C4-2B (cell line): ENCODE measurements around the gene TMEM207.

Experiments used
- H3K27ac ChIP-seq: fragments of 450-650 bp; 2 replicates; pipeline ENCODE4 v1.5.1; 2017
- CTCF ChIP-seq: fragments of 450-650 bp; conservative IDR thresholded peaks from 2 replicates; pipeline ENCODE4 v1.5.1; 2017; ENCODE audit warnings: mild to moderate bottlenecking
- ZFX ChIP-seq: fragments of 450-650 bp; IDR thresholded peaks from 2 replicates; pipeline ENCODE4 v1.6.1; 2017

The TMEM207 gene

DNA sequence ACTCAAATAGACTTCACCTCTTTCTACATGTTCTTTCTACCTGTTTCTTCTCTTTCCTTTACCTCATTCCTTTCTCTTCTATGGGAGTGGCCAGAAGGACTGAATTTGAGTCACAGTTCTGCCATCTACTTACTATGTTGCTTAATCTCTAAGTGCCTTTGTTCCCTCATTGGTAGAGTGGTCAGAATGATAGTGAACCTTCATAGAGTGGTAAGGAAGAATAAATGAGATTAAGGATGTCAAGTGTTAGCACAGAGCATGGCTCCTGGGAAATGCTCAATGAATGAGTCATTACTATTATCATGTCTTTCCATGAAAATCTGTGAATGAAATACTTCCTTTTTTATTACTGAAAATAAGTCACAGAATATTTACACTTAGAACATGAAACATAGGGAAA is 17.5 kb downstream of the TMEM207 start:
- TF ChIP-seq CTCF (no peak), ZFX (no peak)
- no peak overlapping the region for H3K27ac ChIP-seq

DNA sequence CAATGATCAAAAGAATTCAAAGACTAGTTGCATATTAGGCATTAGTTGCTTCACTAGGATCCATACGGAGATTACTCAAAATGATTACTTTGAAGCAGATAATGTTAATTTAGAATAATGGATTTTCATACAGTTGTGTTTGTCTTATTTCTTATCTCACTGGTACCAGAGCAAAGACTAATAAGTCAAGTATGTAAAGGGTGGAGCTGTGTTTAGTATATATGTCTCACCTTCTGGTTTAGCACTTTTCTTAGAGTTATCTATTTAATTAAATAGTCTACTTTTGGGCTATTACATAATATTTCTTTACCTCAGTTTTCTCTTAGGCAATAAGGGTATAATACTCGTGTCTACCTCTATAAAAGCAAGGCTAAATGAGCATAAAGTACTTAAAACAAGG is 18.8 kb downstream of the TMEM207 start:
- TF ChIP-seq CTCF (no peak), ZFX (no peak)
- H3K27ac ChIP-seq = no peak overlapping the region

DNA sequence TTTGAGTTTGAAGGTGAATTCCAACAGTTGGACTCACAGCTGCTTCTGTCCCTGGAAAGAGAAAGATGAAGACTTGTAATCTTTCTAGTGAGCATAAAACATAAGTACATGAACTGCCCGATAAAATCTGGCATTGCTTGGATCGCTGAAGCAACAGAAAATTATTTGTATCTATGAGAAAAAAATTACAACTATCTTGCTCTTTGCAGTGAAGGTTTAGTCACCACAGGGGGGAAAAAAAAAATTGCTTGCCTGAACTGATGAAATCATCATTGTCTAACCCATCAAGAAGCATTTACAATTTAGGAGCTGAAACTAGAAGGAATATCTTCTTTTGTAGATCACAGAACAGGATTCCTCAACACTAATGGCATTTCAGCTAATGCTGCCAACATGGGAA is 20.0 kb downstream of the TMEM207 start:
- TF ChIP-seq CTCF = no peak
- TF ChIP-seq ZFX = no peak
- H3K27ac ChIP-seq = no peak overlapping the region

GRCh38 chr3:190426806-190427507 is 22.7 kb downstream of the TMEM207 start:
- TF ChIP-seq CTCF (no peak), ZFX (no peak)
- no peak overlapping the region for H3K27ac ChIP-seq

GRCh38 chr3:190425833-190426232 is 23.9 kb downstream of the TMEM207 start:
- H3K27ac ChIP-seq = no peak overlapping the region
- TF ChIP-seq CTCF = no peak

DNA sequence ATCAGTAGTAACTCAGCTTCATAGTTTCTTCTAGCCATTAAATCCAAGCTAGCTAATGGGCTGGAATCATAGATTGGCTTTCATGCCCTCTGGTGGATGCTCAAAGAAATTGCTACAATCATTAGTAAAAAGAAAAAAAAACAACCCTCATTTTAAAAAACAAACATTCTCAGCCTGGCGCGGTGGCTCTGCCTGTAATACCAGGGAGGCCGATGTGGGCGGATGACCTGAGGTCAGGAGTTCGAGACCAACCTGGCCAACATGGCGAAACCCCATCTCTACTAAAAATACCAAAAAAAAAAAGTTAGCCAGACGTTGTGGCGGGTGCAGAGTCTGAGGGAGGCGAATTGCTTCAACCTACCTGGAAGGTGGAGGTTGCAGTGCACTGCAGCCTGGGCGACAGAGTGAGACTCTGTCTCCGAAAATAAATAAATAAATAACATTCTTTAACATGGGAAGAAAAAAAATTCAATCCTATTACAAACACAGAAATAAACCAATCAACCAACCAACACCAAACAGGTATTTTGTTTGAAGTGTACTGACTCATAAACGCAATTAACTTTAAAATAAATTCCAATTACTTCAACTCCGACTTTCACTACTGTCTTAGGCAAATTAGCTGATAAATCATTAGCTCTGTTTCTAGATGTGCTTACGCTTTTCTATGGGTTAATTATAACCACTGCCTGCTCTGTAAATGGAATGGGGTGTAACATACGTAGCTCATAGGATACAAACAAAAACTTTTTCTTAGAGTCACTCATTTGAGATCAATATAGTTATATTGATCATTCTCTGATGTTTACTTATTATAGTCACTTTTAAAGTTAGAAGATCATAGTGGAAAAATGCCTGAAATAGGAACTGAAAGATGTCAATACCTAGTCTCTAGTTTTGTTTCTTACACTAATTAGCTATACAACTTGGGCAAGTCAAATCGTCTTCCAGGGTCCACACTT is 24.9 kb downstream of the TMEM207 start:
- TF ChIP-seq ZFX = no peak
- TF ChIP-seq CTCF = peak; percentile 94
- H3K27ac ChIP-seq = no peak overlapping the region

DNA sequence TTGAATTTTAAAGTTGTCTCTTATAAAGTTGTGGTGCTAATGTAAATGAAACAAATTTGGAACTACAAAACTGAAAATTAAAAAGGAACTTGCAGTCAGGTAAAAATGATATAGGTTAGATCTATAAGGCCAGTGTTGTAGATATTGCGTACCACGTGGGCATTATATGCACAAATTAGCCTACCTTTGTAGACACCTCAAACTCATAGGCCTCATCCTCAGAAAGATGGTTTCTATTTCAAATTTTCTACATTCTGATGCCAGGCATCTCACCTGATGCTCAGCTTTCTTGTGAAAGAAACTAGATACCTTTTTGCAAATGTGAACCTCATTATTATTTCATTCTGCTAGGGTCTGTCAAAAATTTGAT is 25.6 kb downstream of the TMEM207 start:
- no peak overlapping the region for H3K27ac ChIP-seq
- TF ChIP-seq CTCF (no peak), ZFX (no peak)
